HEK293 (cell line): ENCODE results near the gene ITPR3.

Experiments
- CTCF ChIA-PET: fragments of 350-600 bp; formaldehyde crosslinking; extraction: SDS; loops from one replicate; lab custom pipeline; 2021; ENCODE audit warnings: antibody characterized with exemption; lab: Yijun Ruan, JAX
- POLR2A ChIA-PET: fragments of 300-600 bp; formaldehyde crosslinking; extraction: SDS; loops from one replicate; lab custom pipeline; 2020; ENCODE audit warnings: antibody characterized with exemption, inconsistent platforms; lab: Yijun Ruan, JAX
- H3K27ac ChIP-seq: fragments of 200-500 bp; sonication (Bioruptor generic); 2 replicates; pipeline ENCODE4 v1.5.1; 2014; ENCODE audit warnings: low read depth, low read length, control low read depth, inconsistent platforms; ENCODE audit errors: extremely low read depth
- H3K36me3 ChIP-seq, 2 experiments: fragments of 200-500 bp in 1 of 2; sonication (Bioruptor generic) in 1 of 2; 1 replicate in 1 of 2; 2 replicates in 1 of 2; pipeline ENCODE4 v1.5.1; 2014 to 2017; ENCODE audit warnings: inconsistent platforms in 2 of 2, low read length in 2 of 2; ENCODE audit not compliant: control insufficient read depth in 2 of 2, insufficient read depth in 1 of 2
- H3K4me1 ChIP-seq: fragments of 200-500 bp; sonication (Bioruptor generic); 2 replicates; pipeline ENCODE4 v1.5.1; 2014; ENCODE audit warnings: mild to moderate bottlenecking, low read length, inconsistent platforms; ENCODE audit not compliant: control insufficient read depth, insufficient read depth
- H3K4me3 ChIP-seq: 2 replicates; pipeline ENCODE4 v1.5.1; 2011; ENCODE audit warnings: low read depth, mild to moderate bottlenecking, control low read depth, low read length, moderate library complexity
- H3K9me3 ChIP-seq: fragments of 200-500 bp; sonication (Bioruptor generic); 2 replicates; pipeline ENCODE4 v1.5.1; 2014; ENCODE audit warnings: low read depth, low read length, inconsistent platforms; ENCODE audit not compliant: control insufficient read depth, insufficient read depth
- GLI2 ChIP-seq: fragments of 450-650 bp; formaldehyde crosslinking; IDR thresholded peaks from 2 replicates; pipeline ENCODE4; 2017; ENCODE audit warnings: missing biosample characterization, missing genetic modification characterization, low read depth, borderline replicate concordance
- GLIS1 ChIP-seq: fragments of 450-650 bp; formaldehyde crosslinking; IDR thresholded peaks from 2 replicates; pipeline ENCODE4 v1.5.1; 2016; ENCODE audit warnings: missing biosample characterization, missing genetic modification characterization
- KLF10 ChIP-seq: fragments of 450-650 bp; IDR thresholded peaks from 2 replicates; pipeline ENCODE4 v1.5.1; 2018; ENCODE audit warnings: missing biosample characterization, mild to moderate bottlenecking, missing genetic modification characterization
- MEIS1 ChIP-seq: sonication (generic); formaldehyde crosslinking; IDR thresholded peaks from 2 replicates; pipeline ENCODE4 v1.8.1; 2022; ENCODE audit warnings: missing genetic modification reagents, mild to moderate bottlenecking, borderline replicate concordance
- MYNN ChIP-seq: fragments of 450-650 bp; formaldehyde crosslinking; IDR thresholded peaks from 2 replicates; pipeline ENCODE4 v1.5.1; 2016; ENCODE audit warnings: missing biosample characterization, missing genetic modification characterization, borderline replicate concordance
- SCRT2 ChIP-seq: fragments of 450-650 bp; formaldehyde crosslinking; IDR thresholded peaks from 2 replicates; pipeline ENCODE4 v1.5.1; 2016; ENCODE audit warnings: missing biosample characterization, missing genetic modification characterization
- ZBTB11 ChIP-seq: fragments of 450-650 bp; formaldehyde crosslinking; conservative IDR thresholded peaks from 2 replicates; pipeline ENCODE4 v1.5.1; 2016; ENCODE audit warnings: low read depth, missing biosample characterization, missing genetic modification characterization
- ZBTB49 ChIP-seq: fragments of 450-650 bp; formaldehyde crosslinking; IDR thresholded peaks from 2 replicates; pipeline ENCODE4 v1.5.1; 2016; ENCODE audit warnings: missing biosample characterization, missing genetic modification characterization, low read depth
- ZNF132 ChIP-seq: fragments of 450-650 bp; formaldehyde crosslinking; IDR thresholded peaks from 2 replicates; pipeline ENCODE4 v1.5.1; 2017; ENCODE audit warnings: missing biosample characterization, missing genetic modification characterization, borderline replicate concordance
- ZNF148 ChIP-seq: fragments of 450-650 bp; formaldehyde crosslinking; IDR thresholded peaks from 2 replicates; pipeline ENCODE4 v1.5.0; 2017; ENCODE audit warnings: missing biosample characterization, missing genetic modification characterization, borderline replicate concordance
- ZNF214 ChIP-seq: fragments of 450-650 bp; formaldehyde crosslinking; IDR thresholded peaks from 2 replicates; pipeline ENCODE4 v1.5.1; 2017; ENCODE audit warnings: missing biosample characterization, mild to moderate bottlenecking, missing genetic modification characterization, borderline replicate concordance
- ZNF311 ChIP-seq: fragments of 450-650 bp; formaldehyde crosslinking; IDR thresholded peaks from 2 replicates; pipeline ENCODE4 v1.5.1; 2017; ENCODE audit warnings: missing biosample characterization, missing genetic modification characterization, borderline replicate concordance
- ZNF37A ChIP-seq: fragments of 450-650 bp; IDR thresholded peaks from 2 replicates; pipeline ENCODE4 v1.5.1; 2018; ENCODE audit warnings: missing biosample characterization, missing genetic modification characterization
- ZNF544 ChIP-seq: fragments of 450-650 bp; formaldehyde crosslinking; IDR thresholded peaks from 2 replicates; pipeline ENCODE4 v1.5.0; 2017; ENCODE audit warnings: missing biosample characterization, missing genetic modification characterization
- ZNF560 ChIP-seq: fragments of 450-650 bp; formaldehyde crosslinking; IDR thresholded peaks from 2 replicates; pipeline ENCODE4 v1.5.1; 2017; ENCODE audit warnings: missing biosample characterization, missing genetic modification characterization, borderline replicate concordance
- ZNF580 ChIP-seq: fragments of 450-650 bp; formaldehyde crosslinking; IDR thresholded peaks from 2 replicates; pipeline ENCODE4 v1.5.1; 2016; ENCODE audit warnings: missing biosample characterization, missing genetic modification characterization
- ZNF623 ChIP-seq: fragments of 450-650 bp; formaldehyde crosslinking; IDR thresholded peaks from 2 replicates; pipeline ENCODE4 v1.5.1; 2016; ENCODE audit warnings: missing biosample characterization, missing genetic modification characterization
- ZNF645 ChIP-seq: fragments of 450-650 bp; formaldehyde crosslinking; IDR thresholded peaks from 2 replicates; pipeline ENCODE4; 2016; ENCODE audit warnings: missing biosample characterization, missing genetic modification characterization
- ZNF692 ChIP-seq: fragments of 450-650 bp; formaldehyde crosslinking; IDR thresholded peaks from 2 replicates; pipeline ENCODE4 v1.5.1; 2016; ENCODE audit warnings: missing biosample characterization, missing genetic modification characterization
- ZSCAN18 ChIP-seq: fragments of 450-650 bp; formaldehyde crosslinking; IDR thresholded peaks from 2 replicates; pipeline ENCODE4 v1.5.1; 2016; ENCODE audit warnings: missing biosample characterization, missing genetic modification characterization
- ZSCAN30 ChIP-seq: fragments of 450-650 bp; IDR thresholded peaks from 2 replicates; pipeline ENCODE4 v1.5.1; 2018; ENCODE audit warnings: missing biosample characterization, mild to moderate bottlenecking, missing genetic modification characterization, moderate library complexity

The ITPR3 gene

GRCh38 chr6:33651403-33651802 lies 30.3 kb downstream of the ITPR3 start:
- H3K27ac ChIP-seq: no peak overlapping the region
- H3K36me3 ChIP-seq: no peaks in the 10 kb centered on the region; a peak in 1 of 3 replicates
- no peak overlapping the region for H3K4me3 ChIP-seq
- no peaks in the 10 kb centered on the region for H3K9me3 ChIP-seq
- no peaks in the 10 kb centered on the region for H3K4me1 ChIP-seq
- TF ChIP-seq MYNN (tag by site-specific recombination) (peak; percentile 85), ZNF544 (tag by site-specific recombination) (no peak)
- TF ChIP-seq, all 188 proteins: peak for 1
- ChIA-PET POLR2A (no interaction called here), CTCF (interaction anchor here (0.6 to 2.7 kb wide), 7 partner anchors 8 to 177 kb away, joined by 3 to 7 read pairs (median 4); no protein-coding TSS in a partner anchor)

GRCh38 chr6:33652002-33652401 lies 30.9 kb downstream of the ITPR3 start:
- TF ChIP-seq ZSCAN18 (tag by site-specific recombination) (no peak), SCRT2 (tag by site-specific recombination) (no peak), ZNF560 (tag by site-specific recombination) (no peak), ZNF645 (tag by site-specific recombination) (no peak), ZBTB49 (tag by site-specific recombination) (no peak), ZNF214 (tag by site-specific recombination) (no peak), ZBTB11 (tag by site-specific recombination) (no peak), ZNF623 (tag by site-specific recombination) (no peak), ZNF311 (no peak), KLF10 (tag by site-specific recombination) (no peak), MEIS1 (no peak), ZNF148 (tag by site-specific recombination) (no peak), ZNF37A (no peak), ZSCAN30 (tag by site-specific recombination) (no peak), GLIS1 (tag by site-specific recombination) (no peak), ZNF692 (tag by site-specific recombination) (no peak), ZNF132 (tag by site-specific recombination) (no peak), GLI2 (tag by site-specific recombination) (no peak), ZNF580 (tag by site-specific recombination) (no peak)
- TF ChIP-seq, all 188 proteins: peak for 0
- H3K27ac ChIP-seq: no peak overlapping the region
- H3K4me1 ChIP-seq: no peaks in the 10 kb centered on the region
- POLR2A ChIA-PET: no interaction called here
- H3K9me3 ChIP-seq: no peaks in the 10 kb centered on the region
- H3K4me3 ChIP-seq: no peak overlapping the region
- CTCF ChIA-PET: interaction anchor here (0.6 to 2.7 kb wide), 8 partner anchors 9 to 178 kb away, joined by 3 to 7 read pairs (median 4); no protein-coding TSS in a partner anchor
- no peaks in the 10 kb centered on the region; a peak in 1 of 3 replicates for H3K36me3 ChIP-seq
